Measurements from ENCODE around the gene EPB41L4B. TPM values are rescaled to one million over a fixed set of nuclear protein-coding genes. Genes with fewer than 3 reads are reported as not detected.

Gene EPB41L4B
- total RNA-seq, 1 experiment from 2014 or later, result not detected

- H3K4me1 ChIP-seq (ENCODE audit: low read length), result no peaks in the 10 kb centered on the region
- H3K36me3 ChIP-seq (ENCODE audit: insufficient read depth, low read length), result no peaks in the 10 kb centered on the region
- H3K9me2 ChIP-seq (replicated peaks; ENCODE audit: insufficient read depth, low read length), result no peaks in the 10 kb centered on the region
- H3K27ac ChIP-seq (ENCODE audit: low read length), result no peak overlapping the region
- DNase-seq, result no peak
- no peak overlapping the region for H3K4me2 ChIP-seq (ENCODE audit: low read depth, low read length, poor library complexity, severe bottlenecking)
- no peak overlapping the region for H3K9ac ChIP-seq (ENCODE audit: low read length)
- no peak overlapping the region for H2AFZ ChIP-seq (ENCODE audit: low read length)
- H4K20me1 ChIP-seq (ENCODE audit: insufficient read depth, low read depth, low read length), result no peaks in the 10 kb centered on the region
- H3K9me3 ChIP-seq (ENCODE audit: low read length), result no peaks in the 10 kb centered on the region
- H3K79me2 ChIP-seq (ENCODE audit: low read length), result no peaks in the 10 kb centered on the region
- H3K27me3 ChIP-seq (ENCODE audit: low read length), result no peaks in the 10 kb centered on the region
- H3K4me3 ChIP-seq (ENCODE audit: low read length), result no peak overlapping the region
These were observed 8.9 kb upstream of the EPB41L4B start for GRCh38 chr9:109329638-109330258.

- Histone ChIP-seq H3K4me2 (ENCODE audit: low read depth, low read length, poor library complexity, severe bottlenecking) (no peak overlapping the region), H3K27ac (ENCODE audit: low read length) (no peak overlapping the region), H3K9me3 (ENCODE audit: low read length) (no peaks in the 10 kb centered on the region), H2AFZ (ENCODE audit: low read length) (no peak overlapping the region), H3K9me2 (replicated peaks; ENCODE audit: insufficient read depth, low read length) (no peaks in the 10 kb centered on the region), H3K4me3 (ENCODE audit: low read length) (no peak overlapping the region), H3K9ac (ENCODE audit: low read length) (no peak overlapping the region), H3K79me2 (ENCODE audit: low read length) (no peaks in the 10 kb centered on the region), H3K36me3 (ENCODE audit: insufficient read depth, low read length) (no peaks in the 10 kb centered on the region), H3K4me1 (ENCODE audit: low read length) (no peaks in the 10 kb centered on the region), H4K20me1 (ENCODE audit: insufficient read depth, low read depth, low read length) (no peaks in the 10 kb centered on the region), H3K27me3 (ENCODE audit: low read length) (no peaks in the 10 kb centered on the region)
- no peak for DNase-seq
These were observed 8.2 kb upstream of the EPB41L4B start for GRCh38 chr9:109328978-109329637.

GRCh38 chr9:109325089-109325488 lies 4.2 kb upstream of the EPB41L4B start:
- Histone ChIP-seq H3K9me3 (ENCODE audit: low read length) (no peaks in the 10 kb centered on the region), H4K20me1 (ENCODE audit: insufficient read depth, low read depth, low read length) (no peaks in the 10 kb centered on the region), H3K36me3 (ENCODE audit: insufficient read depth, low read length) (no peaks in the 10 kb centered on the region), H3K4me3 (ENCODE audit: low read length) (no peak overlapping the region), H3K4me2 (ENCODE audit: low read depth, low read length, poor library complexity, severe bottlenecking) (no peak overlapping the region), H3K4me1 (ENCODE audit: low read length) (peaks cover 4% of the 10 kb centered on the region), H2AFZ (ENCODE audit: low read length) (no peak overlapping the region), H3K27me3 (ENCODE audit: low read length) (no peaks in the 10 kb centered on the region), H3K9ac (ENCODE audit: low read length) (no peak overlapping the region), H3K27ac (ENCODE audit: low read length) (no peak overlapping the region), H3K9me2 (replicated peaks; ENCODE audit: insufficient read depth, low read length) (no peaks in the 10 kb centered on the region), H3K79me2 (ENCODE audit: low read length) (no peaks in the 10 kb centered on the region)
- no peak for DNase-seq

GRCh38 chr9:109323771-109324170 lies 2.9 kb upstream of the EPB41L4B start:
- Histone ChIP-seq H3K4me1 (ENCODE audit: low read length) (peaks cover 4% of the 10 kb centered on the region), H2AFZ (ENCODE audit: low read length) (no peak overlapping the region), H3K27me3 (ENCODE audit: low read length) (no peaks in the 10 kb centered on the region), H3K9me2 (replicated peaks; ENCODE audit: insufficient read depth, low read length) (no peaks in the 10 kb centered on the region), H3K9me3 (ENCODE audit: low read length) (no peaks in the 10 kb centered on the region), H3K9ac (ENCODE audit: low read length) (no peak overlapping the region), H3K4me3 (ENCODE audit: low read length) (no peak overlapping the region), H3K4me2 (ENCODE audit: low read depth, low read length, poor library complexity, severe bottlenecking) (no peak overlapping the region), H4K20me1 (ENCODE audit: insufficient read depth, low read depth, low read length) (no peaks in the 10 kb centered on the region), H3K36me3 (ENCODE audit: insufficient read depth, low read length) (no peaks in the 10 kb centered on the region), H3K27ac (ENCODE audit: low read length) (no peak overlapping the region), H3K79me2 (ENCODE audit: low read length) (no peaks in the 10 kb centered on the region)
- no peak for DNase-seq

- no peak overlapping the region for H3K27ac ChIP-seq (ENCODE audit: low read length)
- no peak overlapping the region for H2AFZ ChIP-seq (ENCODE audit: low read length)
- H3K4me3 ChIP-seq (ENCODE audit: low read length), result no peak overlapping the region
- H3K27me3 ChIP-seq (ENCODE audit: low read length), result no peaks in the 10 kb centered on the region
- H3K4me2 ChIP-seq (ENCODE audit: low read depth, low read length, poor library complexity, severe bottlenecking), result no peak overlapping the region
- no peaks in the 10 kb centered on the region for H3K36me3 ChIP-seq (ENCODE audit: insufficient read depth, low read length)
- no peak for DNase-seq
- no peaks in the 10 kb centered on the region for H4K20me1 ChIP-seq (ENCODE audit: insufficient read depth, low read depth, low read length)
- no peaks in the 10 kb centered on the region for H3K9me3 ChIP-seq (ENCODE audit: low read length)
- H3K9ac ChIP-seq (ENCODE audit: low read length), result no peak overlapping the region
- peaks cover 4% of the 10 kb centered on the region for H3K4me1 ChIP-seq (ENCODE audit: low read length)
- no peaks in the 10 kb centered on the region for H3K9me2 ChIP-seq (replicated peaks; ENCODE audit: insufficient read depth, low read length)
- no peaks in the 10 kb centered on the region for H3K79me2 ChIP-seq (ENCODE audit: low read length)
These were observed 868 bp upstream of the EPB41L4B start for GRCh38 chr9:109321727-109322126.

GRCh38 chr9:109320331-109320741 lies 523 bp downstream of the EPB41L4B start:
- H4K20me1 ChIP-seq (ENCODE audit: insufficient read depth, low read depth, low read length), result no peaks in the 10 kb centered on the region
- peaks cover 8% of the 10 kb centered on the region for H3K4me1 ChIP-seq (ENCODE audit: low read length)
- H3K9me3 ChIP-seq (ENCODE audit: low read length), result no peaks in the 10 kb centered on the region
- DNase-seq, result no peak
- no peak overlapping the region for H3K9ac ChIP-seq (ENCODE audit: low read length)
- H3K79me2 ChIP-seq (ENCODE audit: low read length), result no peaks in the 10 kb centered on the region
- H3K27ac ChIP-seq (ENCODE audit: low read length), result no peak overlapping the region
- H3K27me3 ChIP-seq (ENCODE audit: low read length), result no peaks in the 10 kb centered on the region
- no peak overlapping the region for H3K4me2 ChIP-seq (ENCODE audit: low read depth, low read length, poor library complexity, severe bottlenecking)
- no peaks in the 10 kb centered on the region for H3K9me2 ChIP-seq (replicated peaks; ENCODE audit: insufficient read depth, low read length)
- H3K36me3 ChIP-seq (ENCODE audit: insufficient read depth, low read length), result no peaks in the 10 kb centered on the region
- H3K4me3 ChIP-seq (ENCODE audit: low read length), result no peak overlapping the region
- no peak overlapping the region for H2AFZ ChIP-seq (ENCODE audit: low read length)

- no peaks in the 10 kb centered on the region for H3K79me2 ChIP-seq (ENCODE audit: low read length)
- peaks cover 8% of the 10 kb centered on the region for H3K4me1 ChIP-seq (ENCODE audit: low read length)
- H3K27me3 ChIP-seq (ENCODE audit: low read length), result no peaks in the 10 kb centered on the region
- H3K27ac ChIP-seq (ENCODE audit: low read length), result no peak overlapping the region
- H4K20me1 ChIP-seq (ENCODE audit: insufficient read depth, low read depth, low read length), result no peaks in the 10 kb centered on the region
- H3K4me3 ChIP-seq (ENCODE audit: low read length), result no peak overlapping the region
- H3K36me3 ChIP-seq (ENCODE audit: insufficient read depth, low read length), result no peaks in the 10 kb centered on the region
- H3K4me2 ChIP-seq (ENCODE audit: low read depth, low read length, poor library complexity, severe bottlenecking), result no peak overlapping the region
- no peaks in the 10 kb centered on the region for H3K9me3 ChIP-seq (ENCODE audit: low read length)
- no peaks in the 10 kb centered on the region for H3K9me2 ChIP-seq (replicated peaks; ENCODE audit: insufficient read depth, low read length)
- DNase-seq, result no peak
- no peak overlapping the region for H3K9ac ChIP-seq (ENCODE audit: low read length)
- H2AFZ ChIP-seq (ENCODE audit: low read length), result no peak overlapping the region
These were observed 1.1 kb downstream of the EPB41L4B start for GRCh38 chr9:109319626-109320241.

GRCh38 chr9:109319017-109319625 lies 1.7 kb downstream of the EPB41L4B start:
- H3K79me2 ChIP-seq (ENCODE audit: low read length), result no peaks in the 10 kb centered on the region
- H2AFZ ChIP-seq (ENCODE audit: low read length), result no peak overlapping the region
- no peak overlapping the region for H3K4me2 ChIP-seq (ENCODE audit: low read depth, low read length, poor library complexity, severe bottlenecking)
- DNase-seq, result no peak
- no peaks in the 10 kb centered on the region for H3K9me3 ChIP-seq (ENCODE audit: low read length)
- H3K4me3 ChIP-seq (ENCODE audit: low read length), result no peak overlapping the region
- no peaks in the 10 kb centered on the region for H4K20me1 ChIP-seq (ENCODE audit: insufficient read depth, low read depth, low read length)
- H3K27me3 ChIP-seq (ENCODE audit: low read length), result no peaks in the 10 kb centered on the region
- H3K9ac ChIP-seq (ENCODE audit: low read length), result no peak overlapping the region
- H3K4me1 ChIP-seq (ENCODE audit: low read length), result peaks cover 8% of the 10 kb centered on the region
- H3K9me2 ChIP-seq (replicated peaks; ENCODE audit: insufficient read depth, low read length), result no peaks in the 10 kb centered on the region
- H3K36me3 ChIP-seq (ENCODE audit: insufficient read depth, low read length), result no peaks in the 10 kb centered on the region
- no peak overlapping the region for H3K27ac ChIP-seq (ENCODE audit: low read length)

Data from Karpas-422 (cell line).